NCI-H2196 treated with DMSO at 0.1 percent for 48 hours (cell line): ENCODE data around the gene ABCC4.
"Not testable (repeated sequence)": the region's sequence is repeated elsewhere in the genome, so short reads cannot be mapped to it uniquely, and the experiment has no call there.

ENCODE experiments used
- DNase-seq: peaks from one replicate; lab custom pipeline; 2025; ENCODE audit not compliant: unreplicated experiment; lab: John Stamatoyannopoulos, UW

Gene ABCC4

DNA sequence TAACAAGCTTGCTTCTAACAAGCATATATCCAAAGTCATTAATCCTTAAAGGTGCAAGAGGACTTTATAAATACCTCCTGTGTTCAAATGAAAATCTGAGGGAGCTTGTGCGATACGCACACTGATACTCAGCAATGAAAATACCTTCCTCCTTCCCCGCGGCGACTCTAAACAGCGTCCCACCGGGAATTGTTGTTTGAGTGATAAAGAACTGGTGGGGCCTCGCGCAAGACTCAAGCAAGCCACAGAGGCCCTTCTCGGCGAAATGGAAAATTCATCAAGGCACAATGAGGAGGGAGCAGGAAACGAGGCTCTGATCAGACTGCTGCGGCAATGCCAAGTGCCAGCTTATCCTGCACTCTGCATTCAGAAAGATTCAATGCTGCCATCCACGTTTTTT, 126.7 kb downstream of the ABCC4 start:
- no peak for DNase-seq

DNA sequence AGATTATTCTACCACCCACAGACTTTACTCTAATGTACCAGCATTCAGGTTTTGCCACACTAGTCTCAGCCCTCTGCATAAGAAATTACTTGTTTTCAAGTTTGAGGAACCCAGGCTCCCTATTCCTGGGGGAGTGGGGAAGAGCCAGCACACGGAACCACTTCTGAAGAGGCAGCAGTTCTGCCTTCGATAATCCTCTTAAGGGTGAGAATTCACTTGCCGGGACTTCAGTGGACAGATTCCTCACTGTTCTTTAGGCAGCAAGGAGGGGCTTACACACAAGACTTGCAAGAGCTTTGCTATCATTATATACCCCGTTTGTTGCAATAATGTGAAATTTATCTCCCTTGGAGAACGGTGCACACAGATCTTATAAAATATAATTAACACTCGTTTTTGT, 133.1 kb downstream of the ABCC4 start:
- no peak for DNase-seq

GRCh38 chr13:95167003-95167402, 134.2 kb downstream of the ABCC4 start:
- DNase-seq: not testable (repeated sequence)

GRCh38 chr13:95164830-95165229, 136.4 kb downstream of the ABCC4 start:
- no peak for DNase-seq

DNA sequence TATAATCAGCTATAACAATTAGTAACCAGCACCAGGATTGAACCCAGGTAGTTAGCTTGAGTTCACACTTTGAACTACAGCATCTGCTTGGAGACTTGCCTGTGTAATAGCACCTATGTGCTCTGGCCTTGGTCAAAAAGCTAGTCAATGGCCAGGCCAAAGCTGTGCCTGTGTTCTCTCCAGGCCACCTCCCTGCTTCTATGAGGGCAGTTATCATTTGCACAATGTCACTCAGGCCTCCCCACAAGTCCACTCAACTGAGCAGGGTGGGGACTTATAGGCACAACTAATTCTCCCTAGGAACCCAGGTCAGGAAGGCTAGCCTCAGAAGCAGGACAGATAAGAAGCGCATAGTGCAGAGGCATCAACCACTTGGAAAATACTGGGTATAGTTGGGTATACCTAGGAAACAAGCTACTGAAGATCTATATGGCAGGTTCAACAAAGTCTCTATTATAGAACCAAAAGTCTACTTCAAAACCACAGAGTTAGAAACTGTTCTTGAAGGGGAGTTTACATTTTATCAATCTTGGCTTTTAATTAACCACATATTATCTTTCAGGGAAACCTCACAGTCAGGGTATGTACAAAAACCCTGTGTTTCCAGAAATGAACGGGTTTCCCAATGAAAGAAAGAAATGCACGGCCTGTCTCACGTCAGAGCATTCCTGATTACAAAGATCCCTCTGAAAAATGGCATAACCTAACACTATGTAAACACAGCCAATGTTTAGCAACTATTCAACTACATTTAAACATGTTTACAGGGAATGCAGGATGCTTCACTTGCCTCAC, 140.9 kb downstream of the ABCC4 start:
- no peak for DNase-seq

GRCh38 chr13:95159458-95159857, 141.8 kb downstream of the ABCC4 start:
- no peak for DNase-seq

DNA sequence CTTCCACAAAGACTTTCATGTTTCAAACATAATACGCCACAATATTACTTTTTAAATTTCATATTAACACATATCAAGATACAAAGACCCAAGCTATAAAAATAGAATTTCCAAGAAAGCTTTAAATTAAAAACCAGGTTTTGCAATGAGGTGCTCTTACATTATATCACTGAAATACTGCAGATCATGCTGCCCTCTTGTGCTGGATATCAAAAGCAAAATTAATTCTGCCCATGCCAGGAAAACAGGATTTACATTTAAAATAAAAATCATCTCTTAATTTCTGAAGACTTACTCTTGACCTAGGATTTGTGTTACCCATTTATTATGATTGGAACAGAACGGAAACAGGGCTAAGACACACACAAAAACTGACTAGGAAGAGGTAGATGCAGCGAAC, 145.0 kb downstream of the ABCC4 start:
- DNase-seq: peak; percentile 1

DNA sequence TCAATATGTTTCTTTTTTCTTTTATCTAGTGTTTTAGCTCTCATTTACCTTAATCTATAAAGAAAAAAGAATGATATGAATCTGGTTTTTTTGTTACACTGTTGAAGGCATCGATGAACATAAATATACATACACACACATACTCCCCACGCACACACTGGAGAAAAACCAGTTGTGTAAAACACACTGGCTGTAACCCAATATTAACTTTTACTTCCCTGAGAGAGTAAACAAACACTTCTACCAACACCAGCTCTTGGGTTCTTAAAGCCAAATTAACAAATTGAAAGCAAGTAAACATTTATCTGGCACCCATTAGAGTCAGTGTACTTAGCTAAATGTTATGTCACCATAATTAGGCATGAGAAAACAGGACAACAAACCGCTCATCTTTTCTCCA, 145.7 kb downstream of the ABCC4 start:
- DNase-seq: no peak

- DNase-seq: no peak
These were observed 146.2 kb downstream of the ABCC4 start for GRCh38 chr13:95155093-95155492.

DNA sequence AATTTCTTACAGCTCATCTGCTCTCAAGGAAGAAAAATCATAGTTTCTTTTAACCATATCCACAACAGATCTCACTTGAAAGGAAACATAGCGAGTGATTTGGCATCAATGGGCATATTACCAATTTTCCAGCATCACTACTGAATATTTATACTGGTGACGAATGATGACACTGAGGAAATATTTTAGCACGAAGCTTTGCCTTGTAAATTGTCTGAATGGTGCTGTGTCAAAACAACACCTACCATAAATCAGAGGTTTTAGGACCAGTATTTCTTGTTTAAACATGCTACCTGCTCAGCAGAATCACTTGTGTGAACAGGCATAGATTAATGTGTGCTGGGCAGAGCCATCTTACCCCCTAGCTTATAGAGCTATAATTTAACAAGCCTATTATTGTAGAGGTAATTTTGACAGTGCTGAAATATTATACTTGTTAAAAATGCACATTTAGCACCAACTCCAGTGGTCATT, 146.8 kb downstream of the ABCC4 start:
- DNase-seq: no peak

DNA sequence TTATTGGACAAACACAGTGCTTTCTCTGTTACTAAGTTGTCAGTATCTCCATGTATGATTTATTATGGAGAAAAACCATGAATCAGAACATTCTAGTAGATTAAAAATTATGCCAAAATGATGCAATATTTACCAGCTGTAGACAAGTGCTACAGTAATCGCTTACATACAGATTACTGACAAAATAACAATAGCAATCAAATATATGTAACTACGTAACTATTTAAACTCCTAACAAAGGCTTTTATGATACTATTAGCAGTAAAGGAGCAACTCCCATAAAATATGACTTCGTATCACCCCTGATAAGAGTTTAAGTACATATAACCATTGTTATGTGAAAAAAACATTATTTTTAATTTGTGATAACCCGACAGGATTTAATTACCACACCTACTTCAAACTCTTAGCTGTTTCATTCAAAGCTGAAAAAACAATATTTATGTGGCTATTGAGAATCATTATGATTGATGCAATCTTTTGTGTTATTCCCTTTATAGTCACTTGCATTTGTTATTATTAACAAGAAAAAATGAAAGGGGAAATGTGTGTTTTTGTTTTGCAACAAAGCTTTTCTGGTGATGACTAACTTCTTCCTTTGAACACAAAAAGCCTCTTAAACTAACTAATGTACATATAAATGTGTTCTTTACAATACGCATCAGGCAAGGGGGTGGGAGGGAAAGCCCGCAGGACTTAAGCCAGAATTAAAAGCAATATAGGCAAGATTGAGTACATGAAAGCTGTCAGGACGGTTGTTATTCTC, 147.4 kb downstream of the ABCC4 start:
- DNase-seq: no peak

- no peak for DNase-seq
These were observed 149.2 kb downstream of the ABCC4 start for GRCh38 chr13:95151942-95152587.

DNA sequence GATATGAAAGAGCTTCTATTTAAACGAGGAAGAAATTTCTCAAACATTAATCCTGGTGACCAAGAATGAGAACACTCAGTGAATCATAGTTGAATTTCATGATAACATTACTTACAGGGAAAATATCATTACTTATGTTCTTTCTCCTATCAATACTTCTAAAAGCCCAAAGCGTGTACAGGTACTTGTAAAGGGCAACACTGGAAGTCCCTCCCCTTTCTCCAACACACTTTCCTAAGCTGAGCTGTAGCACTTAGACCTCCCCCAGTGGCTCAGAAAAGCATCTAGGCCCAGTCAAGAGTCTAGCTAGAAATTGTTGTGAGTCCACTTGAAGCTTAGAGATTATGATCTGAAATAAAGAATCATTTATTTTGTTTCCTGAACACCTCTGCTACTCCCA, 150.7 kb downstream of the ABCC4 start:
- DNase-seq: no peak

GRCh38 chr13:95146486-95146885, 154.8 kb downstream of the ABCC4 start:
- no peak for DNase-seq

- no peak for DNase-seq
These were observed 155.7 kb downstream of the ABCC4 start for GRCh38 chr13:95145587-95145986.

DNA sequence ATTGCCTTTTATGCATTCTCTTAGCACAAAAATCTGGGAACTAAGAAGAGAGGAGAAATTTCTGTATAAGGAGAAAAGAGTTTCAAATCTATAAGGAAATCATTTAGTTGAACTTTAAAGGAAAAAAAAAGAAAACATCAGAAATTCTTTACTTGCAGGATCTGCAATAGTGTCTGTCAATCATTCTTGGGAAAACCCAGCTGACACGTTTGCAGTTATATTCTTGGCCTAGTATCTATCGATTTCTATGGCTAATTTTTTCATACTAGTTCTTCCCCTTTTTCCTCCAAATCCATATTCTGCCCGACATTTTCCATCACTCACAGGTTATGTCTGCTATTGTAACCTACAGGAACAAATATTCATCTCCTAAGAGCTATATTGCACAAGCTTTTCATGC, 160.7 kb downstream of the ABCC4 start:
- DNase-seq: no peak

DNA sequence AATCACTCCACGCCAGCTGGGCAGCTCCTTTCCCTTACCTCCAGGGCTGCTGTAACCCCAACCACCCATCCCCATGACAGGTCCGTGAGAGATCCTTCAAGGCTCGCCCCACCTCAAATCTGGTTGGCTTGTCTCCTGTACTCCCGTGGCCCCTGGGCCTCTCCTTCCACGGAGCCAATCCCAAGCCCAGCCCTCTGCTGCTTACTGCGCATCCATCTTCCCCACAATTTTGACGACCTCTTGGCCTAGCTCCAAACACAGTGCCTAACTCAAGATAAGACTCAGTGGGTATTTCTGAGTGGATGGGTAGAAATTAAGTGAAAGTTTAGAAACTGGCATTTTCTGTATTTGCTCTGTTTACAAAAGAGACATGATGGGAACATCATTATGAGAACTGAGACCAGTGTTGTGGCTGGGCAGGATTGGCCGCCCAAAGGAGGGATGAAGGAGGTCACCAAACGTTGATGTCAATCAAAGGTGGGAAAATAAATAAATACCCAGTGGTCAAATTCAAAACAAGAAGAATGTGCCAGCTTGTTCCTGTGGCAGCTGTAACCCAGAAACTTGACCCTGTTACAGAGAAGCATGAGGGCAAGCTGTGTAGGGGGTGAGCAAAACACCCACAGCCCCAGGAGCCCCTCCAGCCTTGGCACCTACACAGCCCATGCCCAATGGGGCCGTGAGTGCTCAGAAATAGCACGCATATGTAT, 162.2 kb downstream of the ABCC4 start:
- DNase-seq: no peak

- no peak for DNase-seq
These were observed 164.2 kb downstream of the ABCC4 start for GRCh38 chr13:95137096-95137495.

DNA sequence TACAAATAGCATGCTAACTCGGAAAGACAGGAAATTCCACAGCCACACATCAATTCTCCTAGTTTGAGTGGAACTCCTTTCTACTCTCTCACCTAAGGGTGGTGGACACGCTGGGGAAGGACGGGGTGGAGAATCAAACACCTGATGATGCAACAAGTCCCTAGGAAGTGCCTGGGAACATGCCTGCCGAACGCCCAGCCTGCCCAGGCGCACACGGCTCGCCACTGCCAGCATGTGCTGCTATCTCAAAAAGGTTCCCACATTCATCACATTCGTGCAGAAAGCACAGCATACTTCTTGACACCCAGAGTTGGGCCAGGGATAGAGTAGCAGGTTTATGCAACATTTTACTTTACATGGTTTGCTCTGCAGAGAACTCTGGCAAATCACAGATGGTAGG, 164.6 kb downstream of the ABCC4 start:
- DNase-seq: no peak

DNA sequence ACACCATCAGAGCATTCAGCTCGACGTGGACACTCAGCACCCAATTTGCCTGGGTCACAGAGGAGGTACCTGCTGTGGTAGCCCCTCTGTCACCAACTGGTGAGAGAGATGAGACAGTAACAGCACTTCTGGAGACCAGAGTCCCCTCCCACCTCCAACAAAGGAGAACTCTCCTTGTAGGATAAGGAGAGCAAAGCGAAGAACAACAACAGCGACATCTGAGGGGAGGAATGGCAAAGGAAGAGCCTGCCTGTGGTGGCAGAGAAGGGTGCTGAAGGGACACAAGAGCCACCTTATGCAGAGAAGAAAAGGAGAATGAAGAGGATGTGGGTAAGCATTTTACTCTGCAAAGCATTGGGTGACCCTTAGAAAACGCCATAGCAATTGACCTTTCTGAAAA, 167.8 kb downstream of the ABCC4 start:
- DNase-seq: no peak

DNA sequence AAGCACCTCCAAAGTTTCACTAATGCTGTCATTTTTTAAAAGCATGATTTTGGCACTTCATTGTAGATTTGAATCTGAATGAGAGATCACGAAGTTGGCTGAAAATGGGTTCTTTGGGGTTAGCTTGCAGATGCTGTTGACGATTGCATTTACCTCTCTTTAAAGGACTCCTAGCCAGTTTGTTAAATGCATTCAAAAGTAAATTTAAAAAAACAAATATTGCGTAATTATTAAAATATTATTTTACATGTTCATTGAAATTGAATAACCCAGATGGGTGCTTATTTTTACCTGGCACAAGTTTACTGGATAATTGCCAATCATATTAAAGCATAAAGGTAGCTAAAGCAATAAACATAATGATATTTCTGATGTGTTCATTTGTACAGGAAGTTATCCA, 172.2 kb downstream of the ABCC4 start:
- no peak for DNase-seq
